ENCODE data around the gene MED23. TPM values are rescaled to one million over a fixed set of nuclear protein-coding genes. Genes with fewer than 3 reads are reported as not detected.

Gene MED23
- total and polyA plus RNA-seq, 8 donors: 9.7 to 22.8 (median 13.2) TPM

DNA sequence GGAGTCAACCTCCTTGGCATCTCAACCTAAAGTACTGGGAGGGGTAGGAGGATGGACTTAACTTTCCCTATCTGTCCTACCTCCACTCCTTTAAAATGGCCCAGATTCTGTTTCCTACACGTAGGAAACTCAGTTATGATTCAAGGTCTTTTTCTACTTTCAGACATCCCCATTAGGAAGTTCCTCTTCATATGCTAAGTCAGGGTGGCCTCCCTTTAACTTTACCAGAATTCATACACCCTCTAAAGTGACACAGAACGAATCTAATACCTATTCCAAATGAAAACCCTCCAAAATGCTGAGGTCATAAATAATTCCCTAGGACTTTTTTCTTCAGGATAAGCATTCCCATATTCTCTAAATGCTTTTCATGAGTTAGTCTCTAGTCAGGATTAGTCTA, 39.4 kb downstream of the MED23 start:
- TF ChIP-seq, protein P1, sequence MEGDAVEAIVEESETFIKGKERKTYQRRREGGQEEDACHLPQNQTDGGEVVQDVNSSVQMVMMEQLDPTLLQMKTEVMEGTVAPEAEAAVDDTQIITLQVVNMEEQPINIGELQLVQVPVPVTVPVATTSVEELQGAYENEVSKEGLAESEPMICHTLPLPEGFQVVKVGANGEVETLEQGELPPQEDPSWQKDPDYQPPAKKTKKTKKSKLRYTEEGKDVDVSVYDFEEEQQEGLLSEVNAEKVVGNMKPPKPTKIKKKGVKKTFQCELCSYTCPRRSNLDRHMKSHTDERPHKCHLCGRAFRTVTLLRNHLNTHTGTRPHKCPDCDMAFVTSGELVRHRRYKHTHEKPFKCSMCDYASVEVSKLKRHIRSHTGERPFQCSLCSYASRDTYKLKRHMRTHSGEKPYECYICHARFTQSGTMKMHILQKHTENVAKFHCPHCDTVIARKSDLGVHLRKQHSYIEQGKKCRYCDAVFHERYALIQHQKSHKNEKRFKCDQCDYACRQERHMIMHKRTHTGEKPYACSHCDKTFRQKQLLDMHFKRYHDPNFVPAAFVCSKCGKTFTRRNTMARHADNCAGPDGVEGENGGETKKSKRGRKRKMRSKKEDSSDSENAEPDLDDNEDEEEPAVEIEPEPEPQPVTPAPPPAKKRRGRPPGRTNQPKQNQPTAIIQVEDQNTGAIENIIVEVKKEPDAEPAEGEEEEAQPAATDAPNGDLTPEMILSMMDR (IDR thresholded peaks at IDR 0.05): no peak
- no peak overlapping the region for H3K4me3 ChIP-seq
- H3K36me3 ChIP-seq: peaks cover 0 to 76% (median 25%) of the 10 kb centered on the region in 3 donors
- no peaks in the 10 kb centered on the region for H3K9me3 ChIP-seq
- FAIRE-seq: no peak
- WGBS, 2 donors: 74 to 78% methylated on average over 2 of the region's 2 CpGs
- H3K4me1 ChIP-seq: no peaks in the 10 kb centered on the region
- DNase-seq: no peak
- H3K27ac ChIP-seq: no peak overlapping the region
- intact Hi-C loops (cut with DNase I): no loop called here
- H3K27me3 ChIP-seq: no peaks in the 10 kb centered on the region
- ATAC-seq: no peak

- H3K4me1 ChIP-seq: no peaks in the 10 kb centered on the region
- H3K4me3 ChIP-seq: no peak overlapping the region
- 94 to 99% methylated on average over 4 of the region's 4 CpGs for WGBS, 2 donors
- no peak for FAIRE-seq
- no peak for ATAC-seq
- intact Hi-C loops (cut with DNase I): no loop called here
- no peaks in the 10 kb centered on the region for H3K27me3 ChIP-seq
- peaks cover 0 to 72% (median 25%) of the 10 kb centered on the region in 3 donors for H3K36me3 ChIP-seq
- TF ChIP-seq, protein P1 (IDR thresholded peaks at IDR 0.05): no peak
- no peak overlapping the region for H3K27ac ChIP-seq
- no peak for DNase-seq
- H3K9me3 ChIP-seq: no peaks in the 10 kb centered on the region
Measured at GRCh38 chr6:131587909-131588308, 40.1 kb downstream of the MED23 start.

GRCh38 chr6:131586543-131586942, 41.5 kb downstream of the MED23 start:
- H3K9me3 ChIP-seq: no peaks in the 10 kb centered on the region
- DNase-seq: no peak
- no peak for FAIRE-seq
- TF ChIP-seq, protein P1 (IDR thresholded peaks at IDR 0.05): no peak
- WGBS, 2 donors: 92 to 93% methylated on average over 4 of the region's 4 CpGs
- no peak overlapping the region for H3K4me3 ChIP-seq
- ATAC-seq: no peak
- no peaks in the 10 kb centered on the region for H3K4me1 ChIP-seq
- intact Hi-C loops (cut with DNase I): no loop called here
- no peak overlapping the region for H3K27ac ChIP-seq
- H3K27me3 ChIP-seq: no peaks in the 10 kb centered on the region
- peaks cover 0 to 65% (median 23%) of the 10 kb centered on the region in 3 donors for H3K36me3 ChIP-seq

GRCh38 chr6:131581523-131581922, 46.5 kb downstream of the MED23 start:
- Histone ChIP-seq H3K27ac (no peak overlapping the region), H3K4me1 (no peaks in the 10 kb centered on the region), H3K36me3 (peaks cover 0 to 20% (median 4%) of the 10 kb centered on the region in 3 donors), H3K27me3 (no peaks in the 10 kb centered on the region), H3K9me3 (no peaks in the 10 kb centered on the region), H3K4me3 (no peak overlapping the region)
- ATAC-seq: no peak
- no peak for DNase-seq
- TF ChIP-seq, protein P1 (IDR thresholded peaks at IDR 0.05): no peak
- no peak for FAIRE-seq
- intact Hi-C loops (cut with DNase I): no loop called here

- FAIRE-seq (no peak), ATAC-seq (no peak), DNase-seq (no peak)
- H3K4me1 ChIP-seq: no peaks in the 10 kb centered on the region
- no peaks in the 10 kb centered on the region for H3K27me3 ChIP-seq
- H3K4me3 ChIP-seq: no peak overlapping the region
- WGBS, 2 donors: 89 to 94% methylated on average over 5 of the region's 5 CpGs
- TF ChIP-seq, protein P1 (IDR thresholded peaks at IDR 0.05): no peak
- intact Hi-C loops (cut with DNase I): no loop called here
- no peak overlapping the region for H3K27ac ChIP-seq
- peaks cover 0 to under 1% (median 0%) of the 10 kb centered on the region in 3 donors for H3K36me3 ChIP-seq
- no peaks in the 10 kb centered on the region for H3K9me3 ChIP-seq
Measured at GRCh38 chr6:131575834-131576478, 52.1 kb downstream of the MED23 start.
